Parathyroid adenoma (tissue), 2 donors: Measurements from ENCODE around the gene KCNQ1.

Source experiments
- H2AFZ ChIP-seq: fragments of 300-600 bp; sonication (generic); one replicate; pipeline ENCODE4 v1.7.0; 2017; ENCODE audit warnings: antibody characterized with exemption, mild to moderate bottlenecking
- H3K27ac ChIP-seq: fragments of 300-600 bp; sonication (generic); one replicate; pipeline ENCODE4 v1.7.0; 2017
- H3K27me3 ChIP-seq: fragments of 300-600 bp; sonication (generic); one replicate; pipeline ENCODE4 v1.7.0; 2017; ENCODE audit warnings: low read length; ENCODE audit not compliant: control insufficient read depth, insufficient read depth
- H3K36me3 ChIP-seq: fragments of 300-600 bp; sonication (generic); one replicate; pipeline ENCODE4 v1.7.0; 2017; ENCODE audit warnings: low read length; ENCODE audit not compliant: control insufficient read depth, insufficient read depth
- H3K4me1 ChIP-seq: fragments of 300-600 bp; sonication (generic); one replicate; pipeline ENCODE4 v1.7.0; 2017; ENCODE audit warnings: control low read depth
- H3K4me2 ChIP-seq: fragments of 300-600 bp; sonication (generic); one replicate; pipeline ENCODE4 v1.7.0; 2017; ENCODE audit warnings: low read length
- H3K4me3 ChIP-seq: fragments of 300-600 bp; sonication (generic); one replicate; pipeline ENCODE4 v1.7.0; 2017; ENCODE audit warnings: low read depth, low read length
- H3K79me2 ChIP-seq: fragments of 300-600 bp; sonication (generic); one replicate; pipeline ENCODE4 v1.7.0; 2017; ENCODE audit warnings: control low read depth
- H3K9ac ChIP-seq: fragments of 300-600 bp; sonication (generic); one replicate; pipeline ENCODE4 v1.7.0; 2017; ENCODE audit warnings: mild to moderate bottlenecking
- H3K9me3 ChIP-seq: fragments of 300-600 bp; sonication (generic); one replicate; pipeline ENCODE4 v1.7.0; 2017; ENCODE audit warnings: low read length; ENCODE audit not compliant: control insufficient read depth
- TF ChIP-seq, protein P1 (sequence below): fragments of 300-600 bp; sonication (generic); IDR thresholded peaks from one replicate; pipeline ENCODE4 v1.7.0; 2017; ENCODE audit warnings: antibody characterized with exemption, mild to moderate bottlenecking
- donor health status: primary hyperparathyroidism.

KCNQ1 gene

DNA sequence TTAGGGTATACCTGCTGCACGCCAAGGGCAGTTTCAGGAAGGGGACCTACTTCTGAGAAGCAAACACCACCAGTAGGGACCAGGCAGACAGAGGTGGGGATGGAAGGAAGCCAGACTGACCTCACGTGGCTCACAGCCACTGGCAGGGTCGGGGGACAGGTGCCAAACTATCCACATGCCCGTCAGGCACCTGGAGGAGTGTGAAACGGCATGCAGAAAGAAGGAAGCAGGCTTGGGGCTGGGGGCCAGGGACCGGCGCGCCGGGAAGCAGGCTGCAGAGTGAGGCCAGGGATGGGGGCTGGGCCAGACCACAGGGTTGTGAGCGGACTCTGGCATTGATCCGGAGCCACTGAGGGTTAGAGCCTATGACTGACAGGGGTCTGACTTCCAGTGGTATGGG is 393.3 kb downstream of the KCNQ1 start:
- Histone ChIP-seq H3K79me2 (no peaks in the 10 kb centered on the region), H3K4me3 (no peak overlapping the region)
- TF ChIP-seq, protein P1, sequence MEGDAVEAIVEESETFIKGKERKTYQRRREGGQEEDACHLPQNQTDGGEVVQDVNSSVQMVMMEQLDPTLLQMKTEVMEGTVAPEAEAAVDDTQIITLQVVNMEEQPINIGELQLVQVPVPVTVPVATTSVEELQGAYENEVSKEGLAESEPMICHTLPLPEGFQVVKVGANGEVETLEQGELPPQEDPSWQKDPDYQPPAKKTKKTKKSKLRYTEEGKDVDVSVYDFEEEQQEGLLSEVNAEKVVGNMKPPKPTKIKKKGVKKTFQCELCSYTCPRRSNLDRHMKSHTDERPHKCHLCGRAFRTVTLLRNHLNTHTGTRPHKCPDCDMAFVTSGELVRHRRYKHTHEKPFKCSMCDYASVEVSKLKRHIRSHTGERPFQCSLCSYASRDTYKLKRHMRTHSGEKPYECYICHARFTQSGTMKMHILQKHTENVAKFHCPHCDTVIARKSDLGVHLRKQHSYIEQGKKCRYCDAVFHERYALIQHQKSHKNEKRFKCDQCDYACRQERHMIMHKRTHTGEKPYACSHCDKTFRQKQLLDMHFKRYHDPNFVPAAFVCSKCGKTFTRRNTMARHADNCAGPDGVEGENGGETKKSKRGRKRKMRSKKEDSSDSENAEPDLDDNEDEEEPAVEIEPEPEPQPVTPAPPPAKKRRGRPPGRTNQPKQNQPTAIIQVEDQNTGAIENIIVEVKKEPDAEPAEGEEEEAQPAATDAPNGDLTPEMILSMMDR: no peak

DNA sequence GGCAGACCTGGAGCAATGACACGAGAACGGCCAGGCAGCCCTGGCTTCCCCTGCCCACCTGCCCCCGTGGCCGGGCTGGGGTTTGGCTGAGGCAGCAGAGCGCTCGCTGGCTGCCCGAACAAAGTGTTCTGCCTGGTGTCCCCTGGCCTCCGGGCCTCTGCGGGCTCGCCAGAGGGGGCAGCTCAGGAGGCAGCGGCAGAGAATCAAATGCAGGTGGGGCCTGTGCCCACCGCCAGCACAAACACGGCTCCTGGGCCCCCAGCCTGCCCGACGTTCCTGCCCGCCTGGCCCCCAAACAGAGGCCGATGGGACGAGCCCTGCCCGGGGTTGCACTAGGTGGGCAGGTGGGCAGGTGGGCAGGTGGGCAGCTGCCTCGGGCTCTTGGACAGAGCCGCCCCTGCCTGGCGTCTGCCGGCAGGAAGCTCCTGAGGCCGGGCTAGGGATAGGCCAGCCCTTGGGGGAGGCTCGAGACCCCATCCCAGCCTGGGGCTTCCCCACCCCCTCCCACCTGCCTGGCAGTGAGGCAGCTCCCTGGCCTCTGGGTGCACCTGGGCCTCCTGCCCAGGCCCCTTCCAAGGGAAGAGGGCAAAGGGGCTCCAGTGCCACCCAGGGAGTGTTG is 394.0 kb downstream of the KCNQ1 start:
- Histone ChIP-seq H3K4me3 (no peak overlapping the region), H3K4me1 (peaks cover 3% of the 10 kb centered on the region), H3K9me3 (no peaks in the 10 kb centered on the region), H3K9ac (no peak overlapping the region), H3K36me3 (no peaks in the 10 kb centered on the region), H3K27ac (no peak overlapping the region), H3K79me2 (no peaks in the 10 kb centered on the region), H2AFZ (no peak overlapping the region), H3K27me3 (no peaks in the 10 kb centered on the region), H3K4me2 (no peak overlapping the region)
- TF ChIP-seq, protein P1: no peak

More for the DNA sequence above, 393.3 kb downstream of the KCNQ1 start:
- H3K36me3 ChIP-seq: no peaks in the 10 kb centered on the region
- H3K27me3 ChIP-seq: no peaks in the 10 kb centered on the region
- peaks cover 3% of the 10 kb centered on the region for H3K4me1 ChIP-seq
- no peak overlapping the region for H2AFZ ChIP-seq
- H3K27ac ChIP-seq: no peak overlapping the region
- H3K4me2 ChIP-seq: no peak overlapping the region
- no peaks in the 10 kb centered on the region for H3K9me3 ChIP-seq
- no peak overlapping the region for H3K9ac ChIP-seq

DNA sequence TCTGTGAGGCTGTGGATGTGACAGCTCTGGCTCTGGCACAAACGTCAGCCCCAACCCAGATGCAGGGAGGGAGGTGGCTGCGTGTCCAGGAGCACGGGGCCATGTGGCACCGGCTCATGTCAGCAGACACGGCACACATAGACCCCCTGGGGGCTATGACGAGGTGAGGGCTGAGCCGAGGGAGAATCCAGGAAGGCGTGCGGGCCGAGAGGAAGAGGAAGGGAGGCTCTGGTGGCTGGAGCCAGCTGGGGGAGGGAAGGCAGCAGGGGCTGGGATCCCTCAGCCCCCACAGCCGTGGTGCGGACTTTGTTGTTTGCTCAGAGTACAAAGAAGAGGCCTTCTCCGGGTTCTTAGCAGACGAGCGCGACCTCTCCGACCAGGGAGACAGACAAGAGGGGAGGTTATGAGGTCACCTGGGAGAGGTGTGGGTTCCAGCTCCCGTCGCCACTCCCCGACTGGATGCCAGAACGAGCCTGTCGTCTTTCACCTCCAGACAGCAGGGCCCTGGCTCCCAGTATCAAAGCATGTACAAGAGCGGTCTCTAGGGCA is 394.7 kb downstream of the KCNQ1 start:
- Histone ChIP-seq H3K9me3 (no peaks in the 10 kb centered on the region), H3K27me3 (no peaks in the 10 kb centered on the region), H3K4me2 (no peak overlapping the region), H3K27ac (no peak overlapping the region), H3K4me3 (no peak overlapping the region), H3K79me2 (no peaks in the 10 kb centered on the region), H2AFZ (no peak overlapping the region), H3K36me3 (no peaks in the 10 kb centered on the region), H3K9ac (no peak overlapping the region), H3K4me1 (peaks cover 3% of the 10 kb centered on the region)
- TF ChIP-seq, protein P1: no peak

DNA sequence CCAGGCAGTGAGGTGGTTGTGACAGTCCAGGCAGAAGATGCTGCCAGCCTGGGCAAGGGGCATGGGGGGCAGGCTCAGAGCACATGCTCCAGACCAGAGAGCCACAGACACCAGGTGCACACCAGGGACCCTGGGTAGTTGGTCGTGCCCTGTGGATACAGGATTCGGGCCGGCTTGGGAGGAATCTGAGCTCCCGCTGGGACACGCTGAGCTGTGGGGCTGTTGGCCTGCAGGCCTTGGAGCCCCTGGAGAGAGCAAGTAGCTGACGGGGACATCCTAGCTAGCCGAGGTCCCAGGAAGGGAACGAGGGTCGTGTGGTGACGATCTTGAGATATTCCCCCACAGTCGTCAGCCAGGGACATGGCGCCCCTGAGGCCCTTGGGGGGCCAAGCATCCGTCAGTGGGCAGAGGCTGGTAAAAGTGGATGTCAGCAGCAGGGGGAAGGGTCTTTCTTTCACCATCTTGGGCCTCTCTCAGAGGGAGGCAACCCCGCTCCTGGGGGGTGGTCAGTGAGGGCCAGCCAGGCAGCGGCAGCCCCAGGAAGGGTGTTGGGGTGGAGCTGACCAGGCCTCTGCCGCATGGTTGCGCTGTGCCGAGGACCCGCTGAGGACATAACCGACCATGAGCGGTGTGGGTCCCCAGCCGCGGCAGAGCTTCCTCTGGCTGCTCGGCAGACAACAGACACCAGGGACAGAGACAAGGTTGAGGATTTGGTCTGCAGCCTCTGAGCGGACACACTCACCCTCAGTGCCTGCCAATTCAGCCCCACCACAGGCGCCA is 396.8 kb downstream of the KCNQ1 start:
- Histone ChIP-seq H3K27ac (no peak overlapping the region), H3K4me2 (no peak overlapping the region), H2AFZ (no peak overlapping the region), H3K79me2 (no peaks in the 10 kb centered on the region), H3K9ac (no peak overlapping the region), H3K4me3 (no peak overlapping the region), H3K4me1 (peaks cover 3% of the 10 kb centered on the region), H3K27me3 (no peaks in the 10 kb centered on the region), H3K9me3 (no peaks in the 10 kb centered on the region), H3K36me3 (no peaks in the 10 kb centered on the region)
- TF ChIP-seq, protein P1: no peak
